ENCODE results near the gene OR6N2. TPM values are rescaled to one million over a fixed set of nuclear protein-coding genes. Genes with fewer than 3 reads are reported as not detected.

Gene OR6N2
- total and polyA plus RNA-seq, 2 experiments from 2014 or later: not detected

DNA sequence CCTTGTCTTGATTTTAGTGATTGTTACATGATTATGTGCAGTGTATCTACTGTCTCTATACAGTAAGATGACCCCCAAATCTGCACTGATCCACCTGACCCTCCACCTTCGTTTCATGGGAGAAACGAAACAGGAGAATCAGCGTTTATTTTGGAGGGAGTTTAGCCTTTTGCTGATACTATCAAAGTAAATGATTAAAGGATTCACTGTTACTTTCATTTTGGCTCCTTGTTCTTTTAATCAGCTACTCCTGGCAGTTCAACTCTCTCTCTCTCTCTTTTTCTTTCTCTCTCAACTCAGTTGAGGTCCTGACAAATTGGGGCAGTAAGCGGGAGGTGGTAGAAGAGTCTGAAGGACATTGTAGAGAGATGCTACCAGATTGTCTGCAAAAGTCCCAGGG is 50.6 kb downstream of the OR6N2 start:
- no peaks in the 10 kb centered on the region for H3K9me3 ChIP-seq (ENCODE audit: low read depth)
- DNase-seq (ENCODE audit: low read depth in 1 of 2, low spot score in 1 of 2): no peak
- H3K27me3 ChIP-seq: no peaks in the 10 kb centered on the region
- no peak for TF ChIP-seq CTCF (IDR thresholded peaks at IDR 0.05; ENCODE audit: low read depth, low read length)
- H3K36me3 ChIP-seq: no peaks in the 10 kb centered on the region
- H3K4me3 ChIP-seq: no peak overlapping the region
- no peak overlapping the region for H3K27ac ChIP-seq
- no peaks in the 10 kb centered on the region for H3K4me1 ChIP-seq (ENCODE audit: low read depth)

GRCh38 chr1:158728510-158729225 is 52.3 kb downstream of the OR6N2 start:
- Histone ChIP-seq H3K36me3 (no peaks in the 10 kb centered on the region), H3K27me3 (no peaks in the 10 kb centered on the region), H3K27ac (no peak overlapping the region), H3K4me1 (ENCODE audit: low read depth) (no peaks in the 10 kb centered on the region), H3K4me3 (no peak overlapping the region), H3K9me3 (ENCODE audit: low read depth) (no peaks in the 10 kb centered on the region)
- no peak for DNase-seq (ENCODE audit: low read depth in 1 of 2, low spot score in 1 of 2)
- no peak for TF ChIP-seq CTCF (IDR thresholded peaks at IDR 0.05; ENCODE audit: low read depth, low read length)

GRCh38 chr1:158724442-158724841 is 56.6 kb downstream of the OR6N2 start:
- no peak for TF ChIP-seq CTCF (IDR thresholded peaks at IDR 0.05; ENCODE audit: low read depth, low read length)
- no peaks in the 10 kb centered on the region for H3K36me3 ChIP-seq

More at GRCh38 chr1:158724442-158724841, 56.6 kb downstream of the OR6N2 start:
- Histone ChIP-seq H3K9me3 (ENCODE audit: low read depth) (no peaks in the 10 kb centered on the region), H3K27ac (no peak overlapping the region), H3K4me3 (no peak overlapping the region), H3K4me1 (ENCODE audit: low read depth) (no peaks in the 10 kb centered on the region), H3K27me3 (peaks cover 4% of the 10 kb centered on the region)
- no peak for DNase-seq (ENCODE audit: low read depth in 1 of 2, low spot score in 1 of 2)

Other genes with a start within 250 kb of the OR6N2 start
- not detected in 2 replicates for gene OR6Y1, start 226.8 kb downstream of the OR6N2 start, total RNA-seq
- not detected in 2 replicates for gene OR6Y1, start 226.8 kb downstream of the OR6N2 start, polyA plus RNA-seq
- not detected in 2 replicates for gene OR6P1, start 210.6 kb downstream of the OR6N2 start, total RNA-seq
- gene OR6P1, start 210.6 kb downstream of the OR6N2 start, polyA plus RNA-seq: not detected in 2 replicates
- not detected in 2 replicates for gene OR10X1, start 201.3 kb downstream of the OR6N2 start, total RNA-seq
- not detected in 2 replicates for gene OR10X1, start 201.3 kb downstream of the OR6N2 start, polyA plus RNA-seq
- gene OR10Z1, start 175.9 kb downstream of the OR6N2 start, total RNA-seq: not detected in 2 replicates
- gene OR10Z1, start 175.9 kb downstream of the OR6N2 start, polyA plus RNA-seq: not detected in 2 replicates
- 0.42 and 1.8 TPM in 2 replicates for gene SPTA1, start 94.5 kb downstream of the OR6N2 start, total RNA-seq
- 0.45 and 0.56 TPM in 2 replicates for gene SPTA1, start 94.5 kb downstream of the OR6N2 start, polyA plus RNA-seq
- not detected in 2 replicates for gene OR6K2, start 80.6 kb downstream of the OR6N2 start, total RNA-seq
- not detected in 2 replicates for gene OR6K2, start 80.6 kb downstream of the OR6N2 start, polyA plus RNA-seq
- not detected in 2 replicates for gene OR6K3, start 60.5 kb downstream of the OR6N2 start, total RNA-seq
- gene OR6K3, start 60.5 kb downstream of the OR6N2 start, polyA plus RNA-seq: not detected in 2 replicates
- gene OR6K6, start 26.5 kb downstream of the OR6N2 start, total RNA-seq: not detected in 2 replicates
- gene OR6K6, start 26.5 kb downstream of the OR6N2 start, polyA plus RNA-seq: not detected in 2 replicates
- gene OR6N1, start 9.0 kb downstream of the OR6N2 start, total RNA-seq: not detected in 2 replicates
- not detected in 2 replicates for gene OR6N1, start 9.0 kb downstream of the OR6N2 start, polyA plus RNA-seq
- not detected in 2 replicates for gene MNDA, start 50.1 kb upstream of the OR6N2 start, total RNA-seq
- not detected in 2 replicates for gene MNDA, start 50.1 kb upstream of the OR6N2 start, polyA plus RNA-seq
- gene PYHIN1, start 150.3 kb upstream of the OR6N2 start, total RNA-seq: not detected in 2 replicates
- not detected in 2 replicates for gene PYHIN1, start 150.3 kb upstream of the OR6N2 start, polyA plus RNA-seq
- 8.4 and 10.5 TPM in 2 replicates for gene IFI16, start 228.7 kb upstream of the OR6N2 start, total RNA-seq
- gene IFI16, start 228.7 kb upstream of the OR6N2 start, polyA plus RNA-seq: 15.0 and 23.0 TPM in 2 replicates